IMR-90 (cell line): Measurements from ENCODE around the gene ZNF622.

Experiments
- MXI1 ChIP-seq: IDR thresholded peaks from 2 replicates; pipeline ENCODE4 v1.6.1; 2012; ENCODE audit warnings: low read depth, mild to moderate bottlenecking, low read length, moderate library complexity, borderline replicate concordance
- POLR2A ChIP-seq: IDR thresholded peaks from 2 replicates; pipeline ENCODE4 v1.6.1; 2012; ENCODE audit warnings: mild to moderate bottlenecking, low read depth, low read length
- TF ChIP-seq, protein P1 (sequence below): conservative IDR thresholded peaks from 2 replicates; pipeline ENCODE4 v1.5.1; 2012; ENCODE audit warnings: mild to moderate bottlenecking, low read depth, low read length, improper control_type of control experiment

GRCh38 chr5:16489322-16489791, 23.8 kb upstream of the ZNF622 start:
- TF ChIP-seq MXI1 (no peak), POLR2A (0 out of 2 replicates have a peak, but pooled peaks have one; percentile 20)
- TF ChIP-seq, protein P1, sequence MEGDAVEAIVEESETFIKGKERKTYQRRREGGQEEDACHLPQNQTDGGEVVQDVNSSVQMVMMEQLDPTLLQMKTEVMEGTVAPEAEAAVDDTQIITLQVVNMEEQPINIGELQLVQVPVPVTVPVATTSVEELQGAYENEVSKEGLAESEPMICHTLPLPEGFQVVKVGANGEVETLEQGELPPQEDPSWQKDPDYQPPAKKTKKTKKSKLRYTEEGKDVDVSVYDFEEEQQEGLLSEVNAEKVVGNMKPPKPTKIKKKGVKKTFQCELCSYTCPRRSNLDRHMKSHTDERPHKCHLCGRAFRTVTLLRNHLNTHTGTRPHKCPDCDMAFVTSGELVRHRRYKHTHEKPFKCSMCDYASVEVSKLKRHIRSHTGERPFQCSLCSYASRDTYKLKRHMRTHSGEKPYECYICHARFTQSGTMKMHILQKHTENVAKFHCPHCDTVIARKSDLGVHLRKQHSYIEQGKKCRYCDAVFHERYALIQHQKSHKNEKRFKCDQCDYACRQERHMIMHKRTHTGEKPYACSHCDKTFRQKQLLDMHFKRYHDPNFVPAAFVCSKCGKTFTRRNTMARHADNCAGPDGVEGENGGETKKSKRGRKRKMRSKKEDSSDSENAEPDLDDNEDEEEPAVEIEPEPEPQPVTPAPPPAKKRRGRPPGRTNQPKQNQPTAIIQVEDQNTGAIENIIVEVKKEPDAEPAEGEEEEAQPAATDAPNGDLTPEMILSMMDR = peak; percentile 86
